HG02763 (cell line): Measurements from ENCODE around the gene AMPD3.
A peak's percentile ranks its signal among the peaks of the same experiment; 100 is the strongest.

Source experiments
- ATAC-seq: cut with Tn5 transposase; IDR thresholded peaks from one replicate; pipeline ENCODE4 v1.9.1; 2021; ENCODE audit warnings: mild to moderate bottlenecking, moderate library complexity; ENCODE audit not compliant: unreplicated experiment

Gene AMPD3

DNA sequence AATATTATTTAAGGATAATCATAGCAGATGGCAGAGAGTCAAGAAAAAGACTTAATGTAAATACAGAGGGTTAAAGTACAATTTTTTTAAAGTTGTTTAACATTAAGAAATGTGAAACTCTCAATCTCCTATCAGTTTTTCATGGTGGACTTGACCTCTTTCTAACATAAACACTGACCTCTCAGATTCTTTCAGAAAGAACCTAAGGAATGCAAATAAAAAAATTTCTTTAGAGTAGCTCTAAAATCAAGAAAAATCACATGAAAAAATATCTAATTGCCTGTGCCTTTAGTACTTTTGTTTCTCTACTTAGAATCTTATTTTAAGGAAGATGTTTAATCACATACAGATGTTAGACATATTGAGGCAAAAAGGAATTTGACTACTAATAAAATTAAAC lies 73.1 kb downstream of the AMPD3 start:
- no peak for ATAC-seq

GRCh38 chr11:10529279-10529678 lies 74.2 kb downstream of the AMPD3 start:
- ATAC-seq = no peak

DNA sequence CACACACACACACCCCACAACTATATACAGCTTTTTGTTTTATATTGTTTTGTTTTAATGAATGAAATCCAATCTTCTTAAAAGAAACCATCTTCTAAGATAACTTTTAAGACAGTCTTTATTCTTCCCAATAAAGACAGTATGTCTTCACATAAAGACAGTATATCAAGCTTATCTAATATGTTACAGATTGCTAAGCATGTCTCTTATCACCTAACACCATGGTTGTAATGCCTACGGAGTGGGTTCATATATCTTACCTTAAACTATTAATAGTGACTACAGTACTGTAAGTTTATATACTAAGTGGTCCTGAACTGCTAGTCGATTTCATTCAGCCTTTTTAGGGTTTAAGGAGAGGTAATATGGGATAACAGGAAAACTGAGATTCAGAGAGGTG lies 77.5 kb downstream of the AMPD3 start:
- no peak for ATAC-seq

- ATAC-seq = no peak
These were observed 78.3 kb downstream of the AMPD3 start for GRCh38 chr11:10533323-10533722.

GRCh38 chr11:10534316-10534715 lies 79.3 kb downstream of the AMPD3 start:
- no peak for ATAC-seq

GRCh38 chr11:10537600-10537999 lies 82.5 kb downstream of the AMPD3 start:
- ATAC-seq = no peak

GRCh38 chr11:10538924-10539323 lies 83.9 kb downstream of the AMPD3 start:
- ATAC-seq = no peak

DNA sequence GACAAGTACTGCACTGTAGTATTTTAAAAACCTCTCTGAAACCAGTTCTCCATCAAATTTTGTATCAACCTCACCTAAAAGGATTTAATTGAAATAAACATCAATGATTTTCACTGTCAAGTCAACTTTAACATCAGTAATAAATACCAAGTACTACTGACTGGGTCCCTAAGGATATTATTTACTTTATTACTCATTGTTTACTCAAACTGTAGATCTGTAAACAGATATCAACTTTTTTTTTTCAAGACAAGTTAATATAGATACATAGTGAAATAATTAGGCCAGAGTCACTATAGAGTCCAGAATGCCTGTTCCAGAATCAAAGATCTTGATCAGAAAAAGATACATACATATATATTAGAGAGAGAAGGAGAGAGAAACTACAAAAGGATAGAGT lies 84.3 kb downstream of the AMPD3 start:
- no peak for ATAC-seq

- peak; percentile 25 for ATAC-seq
These were observed 85.5 kb downstream of the AMPD3 start for GRCh38 chr11:10540546-10540914.

DNA sequence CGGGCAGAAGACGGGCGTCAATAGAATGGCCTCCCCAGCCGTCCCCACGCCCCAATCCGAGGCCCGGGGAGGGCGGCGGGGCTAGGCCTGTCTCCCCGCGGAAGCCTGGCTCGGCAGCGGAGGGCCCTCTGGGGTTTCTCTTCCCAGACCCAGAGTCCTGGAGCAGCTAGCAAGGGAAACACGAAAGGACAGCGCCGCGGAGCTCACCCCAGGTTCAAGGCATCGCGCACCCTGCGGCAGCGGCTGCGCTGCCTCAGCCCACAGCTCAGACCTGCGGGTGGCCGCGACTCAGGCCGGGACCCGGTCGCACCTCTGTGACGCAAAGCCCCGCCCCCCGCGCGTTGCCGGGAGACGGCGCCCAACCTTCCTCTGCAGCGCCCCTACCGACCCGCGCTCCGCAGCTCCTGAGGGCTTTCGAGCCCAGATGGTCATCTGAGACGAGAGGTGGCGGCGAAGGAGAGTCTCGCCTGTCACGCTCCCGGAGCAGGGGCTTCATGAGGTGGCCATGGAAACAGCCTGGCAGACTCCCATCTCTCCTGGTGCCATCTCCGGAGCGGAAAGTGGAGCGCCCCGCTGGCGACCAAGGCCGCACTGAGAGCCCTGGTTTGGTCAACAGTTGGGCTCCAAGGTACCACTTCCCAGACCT lies 86.0 kb downstream of the AMPD3 start, which contains the start of gene RNF141:
Gene RNF141, minus strand, starts transcription at position 273 of the 646 bp plus-strand sequence. CDS start 7,029 bp downstream, outside the sequence.
- ATAC-seq = peak; percentile 98

DNA sequence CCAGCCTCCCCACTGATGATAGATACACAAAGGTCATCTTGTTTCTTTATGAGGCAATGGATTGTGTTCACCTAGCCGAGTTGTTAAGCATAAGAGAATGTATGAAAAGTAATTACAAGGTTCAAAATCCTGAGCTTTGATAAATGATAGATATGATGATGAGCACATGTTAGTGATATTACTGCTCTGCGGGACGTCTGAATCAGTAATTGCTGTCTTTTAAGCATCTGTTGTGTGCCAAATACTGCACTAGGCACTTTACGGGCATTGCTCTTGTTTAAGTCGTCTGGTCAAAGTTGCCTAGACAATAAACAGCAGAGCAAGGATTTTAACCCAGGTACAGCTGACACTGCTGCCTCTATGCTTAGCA lies 86.5 kb downstream of the AMPD3 start:
- ATAC-seq = no peak

DNA sequence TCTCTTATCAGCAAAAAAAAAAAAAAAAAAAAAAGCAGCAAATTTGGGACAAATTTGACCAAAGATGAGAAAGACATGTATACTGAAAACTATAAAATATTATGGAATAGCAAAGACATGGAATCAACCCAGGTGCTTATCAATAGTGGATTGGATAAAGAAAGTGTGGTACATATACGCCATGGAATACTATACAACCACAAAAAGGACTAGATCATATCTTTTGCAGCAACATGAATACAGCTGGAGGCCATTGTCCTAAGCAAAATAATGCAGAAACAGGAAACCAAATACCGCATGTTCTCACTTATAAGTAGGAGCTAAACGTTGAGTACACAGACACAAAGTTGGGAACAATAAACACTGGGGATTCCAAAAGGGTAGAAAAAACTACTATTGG lies 87.7 kb downstream of the AMPD3 start:
- ATAC-seq = no peak

- no peak for ATAC-seq
These were observed 88.7 kb downstream of the AMPD3 start for GRCh38 chr11:10543782-10544181.

DNA sequence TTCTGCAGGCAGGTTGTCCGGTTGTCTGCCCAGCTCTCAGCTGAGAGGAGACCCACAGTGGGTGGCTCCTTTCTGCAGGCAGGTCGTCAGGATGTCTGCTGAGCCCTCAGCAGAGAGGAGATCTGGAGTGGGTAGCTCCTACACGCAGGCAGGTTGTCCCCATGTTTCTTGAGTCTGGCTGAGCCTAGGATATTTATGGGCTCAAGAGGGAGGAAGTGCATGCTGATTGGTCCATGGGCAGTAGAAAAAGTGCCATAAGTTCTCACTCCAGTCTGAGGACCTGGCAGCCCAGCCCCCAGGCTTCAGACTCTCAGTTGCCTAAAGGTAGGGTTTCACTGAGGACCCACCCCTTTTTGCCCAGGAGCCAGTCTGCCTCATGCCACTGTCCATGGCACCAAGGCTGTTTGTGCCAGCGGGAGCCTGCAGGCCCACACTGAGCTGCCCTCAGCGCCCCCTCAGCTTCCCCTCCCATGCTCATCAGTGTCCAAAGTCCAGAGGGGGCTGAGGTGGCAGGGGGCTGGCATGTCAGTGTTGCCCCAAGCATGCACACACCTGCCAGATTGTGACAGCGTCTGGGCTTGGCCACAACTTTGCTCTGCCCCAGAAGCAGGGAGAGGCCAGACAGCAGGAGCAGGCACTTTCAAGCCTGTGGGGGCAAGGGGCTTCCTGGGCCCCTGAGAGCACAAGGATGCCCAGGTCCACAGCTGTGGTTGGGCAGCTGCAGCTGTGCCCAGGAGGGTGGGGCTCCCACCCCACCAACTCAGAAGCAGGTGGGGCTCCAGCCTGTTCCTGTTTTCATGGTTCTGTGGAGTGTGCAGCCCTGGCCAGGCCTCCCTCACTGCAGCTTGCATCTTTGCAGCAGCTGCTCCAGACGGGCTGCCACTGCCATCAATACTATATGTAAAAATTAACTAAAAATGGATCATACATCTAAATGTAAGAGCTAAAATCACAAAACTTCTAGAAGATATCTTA lies 89.7 kb downstream of the AMPD3 start:
- no peak for ATAC-seq

- ATAC-seq = no peak
These were observed 95.6 kb downstream of the AMPD3 start for GRCh38 chr11:10550503-10551289.

DNA sequence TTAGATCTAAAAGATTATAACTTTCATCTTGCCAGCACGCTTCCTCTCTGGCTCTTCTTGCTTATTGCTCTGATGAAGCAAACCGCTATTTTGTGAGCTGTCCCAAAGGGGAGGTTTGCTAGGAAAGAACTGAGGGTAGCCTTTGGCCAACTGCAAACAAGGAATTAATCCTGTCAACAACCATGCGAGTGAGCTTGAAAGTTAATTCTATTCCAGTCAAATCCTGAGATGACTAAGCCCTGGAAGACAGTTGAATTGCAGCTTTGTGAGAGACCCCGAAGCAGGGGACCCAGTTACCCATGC lies 96.2 kb downstream of the AMPD3 start:
- no peak for ATAC-seq

GRCh38 chr11:10551845-10552352 lies 96.8 kb downstream of the AMPD3 start:
- no peak for ATAC-seq

- ATAC-seq = no peak
These were observed 101.5 kb downstream of the AMPD3 start for GRCh38 chr11:10556590-10556989.
